OCI-LY3 (cell line): Measurements from ENCODE around the gene SPATA12.

Experiments used
- CTCF ChIP-seq: fragments of 200-600, 300-600 bp; sonication (generic); IDR thresholded peaks from 2 replicates; pipeline ENCODE4 v1.5.1; 2014; ENCODE audit warnings: antibody characterized with exemption, low read length, low read depth
- EZH2phosphoT487 ChIP-seq: fragments of 200-600 bp; shearing (Covaris generic); IDR thresholded peaks from 2 replicates; pipeline ENCODE4 v1.6.1; 2018; ENCODE audit warnings: antibody characterized with exemption, mixed run types, low read depth

- no peak for TF ChIP-seq CTCF
- TF ChIP-seq EZH2phosphoT487: no peak
Observed at GRCh38 chr3:57120451-57121174, 60.1 kb downstream of the SPATA12 start.
